HG03565 (cell line): ENCODE results near the gene FKBP2.
A peak's percentile ranks its signal among the peaks of the same experiment; 100 is the strongest.

Source experiments
- ATAC-seq: cut with Tn5 transposase; IDR thresholded peaks from one replicate; pipeline ENCODE4 v1.9.1; 2021; ENCODE audit warnings: mild to moderate bottlenecking, moderate library complexity; ENCODE audit not compliant: unreplicated experiment

FKBP2 gene

GRCh38 chr11:64283092-64283491 is 42.2 kb downstream of the FKBP2 start:
- ATAC-seq: no peak

- ATAC-seq: peak; percentile 55
Observed at GRCh38 chr11:64284048-64284961, 43.4 kb downstream of the FKBP2 start, which contains the start of gene BAD. TSS of gene BAD (minus strand) at chr11:64284665. CDS start at chr11:64284368, 297 bp downstream.

GRCh38 chr11:64284962-64285884 is 44.3 kb downstream of the FKBP2 start, which contains the start of gene GPR137:
TSS of gene GPR137 (plus strand) at chr11:64285848. CDS start at chr11:64286525, 677 bp downstream.
- ATAC-seq: peak; percentile 48

DNA sequence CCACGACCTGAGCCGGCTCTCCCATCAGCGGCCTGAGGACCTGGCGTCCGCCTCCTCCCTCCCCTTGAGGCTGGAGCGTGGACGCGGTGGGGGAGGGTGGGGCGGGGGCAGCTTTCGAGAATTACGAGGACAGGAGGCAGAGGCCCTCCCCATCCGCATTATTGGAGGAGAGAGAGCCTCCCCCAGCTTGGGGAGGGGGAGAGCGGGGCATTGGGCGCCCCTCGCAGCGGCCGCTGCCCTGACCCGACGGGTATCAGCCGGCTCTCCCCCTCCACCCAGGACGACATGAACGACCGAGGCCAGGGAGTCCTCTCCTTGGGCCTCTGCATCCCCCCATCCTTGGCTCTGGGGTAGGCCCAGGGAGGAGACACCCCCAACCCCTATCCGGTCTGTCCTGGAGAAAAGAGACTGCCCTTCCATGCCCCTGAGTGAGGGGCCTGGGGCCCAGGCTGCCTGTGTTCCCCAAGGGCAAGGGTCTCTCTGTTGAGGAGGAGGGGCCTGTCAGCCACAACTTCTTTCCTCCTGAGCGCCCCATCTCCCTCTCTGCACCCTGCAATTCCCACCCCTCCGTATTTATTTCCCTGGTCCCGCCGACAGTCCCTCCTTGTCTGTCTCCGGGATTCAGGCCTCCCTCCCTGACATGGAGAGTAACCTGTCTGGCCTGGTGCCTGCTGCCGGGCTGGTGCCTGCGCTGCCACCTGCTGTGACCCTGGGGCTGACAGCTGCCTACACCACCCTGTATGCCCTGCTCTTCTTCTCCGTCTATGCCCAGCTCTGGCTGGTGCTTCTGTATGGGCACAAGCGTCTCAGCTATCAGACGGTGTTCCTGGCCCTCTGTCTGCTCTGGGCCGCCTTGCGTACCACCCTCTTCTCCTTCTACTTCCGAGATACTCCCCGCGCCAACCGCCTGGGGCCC is 45.2 kb downstream of the FKBP2 start:
- no peak for ATAC-seq

- ATAC-seq: no peak
Observed at GRCh38 chr11:64286801-64287159, 45.9 kb downstream of the FKBP2 start.

DNA sequence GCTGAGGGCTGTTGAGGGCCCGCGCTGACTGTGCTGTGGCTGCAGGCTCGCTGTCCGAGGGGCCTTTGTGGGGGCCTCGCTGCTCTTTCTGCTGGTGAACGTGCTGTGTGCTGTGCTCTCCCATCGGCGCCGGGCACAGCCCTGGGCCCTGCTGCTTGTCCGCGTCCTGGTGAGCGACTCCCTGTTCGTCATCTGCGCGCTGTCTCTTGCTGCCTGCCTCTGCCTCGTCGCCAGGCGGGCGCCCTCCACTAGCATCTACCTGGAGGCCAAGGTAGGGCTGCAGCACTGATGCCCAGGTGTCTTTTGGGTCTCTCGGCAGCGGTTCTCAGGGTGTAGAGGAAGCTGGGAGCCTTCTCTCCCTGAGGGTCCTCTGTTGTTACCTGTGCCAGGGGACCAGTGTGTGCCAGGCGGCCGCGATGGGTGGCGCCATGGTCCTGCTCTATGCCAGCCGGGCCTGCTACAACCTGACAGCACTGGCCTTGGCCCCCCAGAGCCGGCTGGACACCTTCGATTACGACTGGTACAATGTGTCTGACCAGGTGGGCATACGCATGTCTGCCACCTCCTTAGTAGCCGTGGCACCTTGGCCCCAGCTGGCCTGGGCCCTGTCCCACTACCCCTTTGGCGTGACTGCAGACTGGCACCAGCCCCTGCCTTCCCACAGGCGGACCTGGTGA is 46.9 kb downstream of the FKBP2 start:
- ATAC-seq: no peak

- no peak for ATAC-seq
Observed at GRCh38 chr11:64288353-64288750, 47.5 kb downstream of the FKBP2 start.

DNA sequence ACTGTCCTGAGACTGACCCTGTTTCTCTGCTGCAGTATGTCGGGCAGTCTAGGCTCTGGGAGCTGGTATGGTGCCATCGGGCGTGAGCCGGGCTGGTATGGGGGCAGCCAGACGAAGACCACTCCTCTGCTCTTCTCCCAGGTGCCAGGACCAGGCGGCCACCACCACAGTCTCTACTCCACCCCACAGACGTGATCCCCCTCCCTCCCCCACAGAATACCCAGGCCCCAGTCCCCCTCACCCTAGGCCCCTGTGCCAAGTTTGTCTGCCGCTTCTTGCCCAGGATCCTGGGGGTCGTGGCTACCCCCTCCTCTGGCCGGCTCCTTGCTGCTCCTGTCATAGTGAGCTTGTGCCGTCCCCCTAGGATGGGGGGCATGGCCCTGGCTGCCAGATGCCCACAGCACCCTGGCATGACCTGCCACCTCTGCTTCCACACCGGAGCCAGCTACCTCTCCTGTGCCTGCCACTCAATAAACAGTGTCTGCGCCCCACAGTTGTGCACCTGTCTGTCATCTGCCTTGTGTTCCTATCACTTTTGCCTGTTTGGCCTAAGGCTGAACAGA is 48.2 kb downstream of the FKBP2 start:
- no peak for ATAC-seq

DNA sequence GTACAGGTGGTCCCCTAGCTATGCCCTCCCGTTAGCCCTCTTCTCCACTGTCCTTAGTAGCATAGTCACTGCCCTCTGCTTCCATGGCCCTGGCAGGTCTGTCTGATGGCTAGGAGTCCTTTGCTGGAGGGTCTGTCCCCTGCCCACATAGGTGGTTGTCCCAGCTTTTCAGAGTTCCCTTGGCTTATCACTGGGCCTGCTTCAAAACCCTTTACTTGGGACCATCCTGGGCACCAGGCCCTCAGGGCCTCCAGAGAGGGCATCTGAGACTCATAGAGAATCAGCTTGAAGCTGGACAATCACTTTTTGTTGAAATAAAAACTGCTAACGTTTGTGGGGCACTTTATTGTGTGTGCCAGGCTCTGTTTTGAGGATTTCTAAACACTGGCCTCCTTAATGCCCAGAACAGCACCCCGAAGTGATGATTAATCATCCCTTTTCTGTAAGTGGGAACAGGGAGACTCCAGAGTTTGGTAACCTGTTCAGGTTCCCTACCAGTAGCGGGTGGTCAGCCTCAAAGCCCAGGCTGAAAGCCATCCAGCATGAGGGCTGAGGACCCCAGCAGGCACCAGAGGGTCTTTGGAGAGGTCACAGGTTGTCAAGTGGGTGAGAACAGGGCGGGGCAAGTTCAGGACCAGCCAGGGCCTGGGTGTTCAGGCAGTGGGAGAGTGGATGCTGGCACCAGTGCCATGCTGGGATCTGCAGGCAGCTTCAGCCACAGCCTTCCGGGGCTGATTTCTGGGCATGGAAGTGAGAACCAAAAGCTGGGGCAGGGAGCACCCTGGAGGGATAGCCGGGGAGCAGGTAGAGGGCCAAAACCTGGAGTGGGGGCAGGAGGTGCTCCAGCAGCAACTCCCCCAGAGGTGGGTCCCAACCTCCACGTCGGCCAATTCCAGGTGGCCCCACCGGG is 49.7 kb downstream of the FKBP2 start:
- no peak for ATAC-seq

- ATAC-seq: no peak
Observed at GRCh38 chr11:64291262-64291751, 50.4 kb downstream of the FKBP2 start, which contains the start of gene KCNK4. TSS of gene KCNK4 (plus strand) at chr11:64291302. CDS start at chr11:64293019, 1,717 bp downstream.

GRCh38 chr11:64291752-64292459 is 51.0 kb downstream of the FKBP2 start:
- no peak for ATAC-seq

GRCh38 chr11:64292460-64293254 is 51.8 kb downstream of the FKBP2 start:
- ATAC-seq: no peak
